NCI-H1417 (cell line): ENCODE data around the gene SMYD3.
A peak's percentile ranks its signal among the peaks of the same experiment; 100 is the strongest.

Experiments
- DNase-seq, 3 experiments: peaks; one replicate each; lab custom pipeline; 2025; lab: John Stamatoyannopoulos, UW

Gene SMYD3

DNA sequence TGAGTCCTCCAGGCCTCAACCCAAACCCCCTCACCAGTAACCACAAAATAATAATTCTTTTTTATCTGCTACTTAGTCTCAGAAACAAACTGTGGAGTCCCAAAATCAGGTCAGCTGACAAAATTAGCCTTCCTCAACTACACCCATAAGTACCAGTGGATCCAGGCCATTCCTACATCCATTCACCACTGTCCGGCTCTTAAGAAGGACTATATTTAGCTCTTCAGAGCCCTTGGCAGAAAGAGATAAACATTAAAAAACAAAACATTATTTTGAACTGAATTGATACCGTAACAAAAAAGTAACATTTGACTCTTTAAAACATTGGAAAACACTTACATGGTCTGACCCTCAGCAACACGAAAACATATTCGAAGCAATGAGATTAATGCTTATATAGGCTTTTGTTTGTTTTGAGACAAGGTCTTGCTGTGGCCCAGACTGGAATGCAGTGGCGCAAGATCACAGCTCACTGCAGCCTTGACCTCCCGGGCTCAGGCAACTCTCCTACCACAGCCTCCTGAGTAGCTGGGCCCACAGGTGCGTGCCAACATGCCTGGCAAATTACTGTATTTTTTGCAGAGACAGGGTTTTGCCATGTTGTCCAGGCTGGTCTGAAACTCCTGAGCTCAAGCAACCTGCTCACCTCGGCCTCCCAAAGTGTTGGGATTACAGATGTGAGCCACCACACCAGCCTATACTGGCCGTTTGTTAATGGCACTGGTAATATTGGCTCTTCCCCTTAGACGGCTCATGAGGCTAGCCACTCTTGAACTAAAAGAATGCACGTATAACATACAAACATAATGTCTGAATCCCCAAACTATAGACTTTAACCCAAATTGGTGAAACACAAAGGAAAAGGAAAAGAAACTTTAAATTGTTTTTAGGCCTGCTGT lies 330.7 kb downstream of the SMYD3 start:
- no peak for DNase-seq

DNA sequence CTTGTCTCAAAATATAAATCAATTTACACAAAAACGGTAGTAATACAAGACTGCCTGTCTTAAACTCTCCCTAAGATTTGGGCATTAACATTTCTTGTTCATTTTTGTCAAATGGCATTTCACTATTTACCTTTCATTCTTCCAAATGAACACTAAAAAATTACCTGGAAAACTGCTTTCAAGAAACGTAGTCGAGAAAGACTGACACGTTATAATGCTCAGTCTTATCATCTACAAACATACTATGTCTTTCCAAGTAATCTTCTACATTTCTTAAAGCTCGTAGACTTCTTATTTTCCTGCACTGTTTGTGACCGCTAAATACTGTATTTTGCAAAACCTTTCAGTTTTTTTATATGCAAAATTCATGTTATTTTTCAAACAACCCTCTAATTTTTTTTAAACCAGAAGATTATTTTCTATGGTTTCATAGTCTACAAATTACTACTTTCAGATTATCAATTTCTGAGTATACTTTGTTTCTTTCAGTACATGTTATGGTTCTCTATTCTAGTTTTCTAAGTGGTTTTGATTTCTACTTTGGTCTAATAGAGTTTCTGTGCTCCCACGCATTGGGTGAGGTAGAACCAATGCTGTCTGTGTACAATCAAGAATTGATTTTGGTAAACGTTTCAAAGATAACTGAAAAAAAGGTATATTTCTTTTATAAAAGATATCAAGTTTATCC lies 336.4 kb downstream of the SMYD3 start:
- no peak for DNase-seq

DNA sequence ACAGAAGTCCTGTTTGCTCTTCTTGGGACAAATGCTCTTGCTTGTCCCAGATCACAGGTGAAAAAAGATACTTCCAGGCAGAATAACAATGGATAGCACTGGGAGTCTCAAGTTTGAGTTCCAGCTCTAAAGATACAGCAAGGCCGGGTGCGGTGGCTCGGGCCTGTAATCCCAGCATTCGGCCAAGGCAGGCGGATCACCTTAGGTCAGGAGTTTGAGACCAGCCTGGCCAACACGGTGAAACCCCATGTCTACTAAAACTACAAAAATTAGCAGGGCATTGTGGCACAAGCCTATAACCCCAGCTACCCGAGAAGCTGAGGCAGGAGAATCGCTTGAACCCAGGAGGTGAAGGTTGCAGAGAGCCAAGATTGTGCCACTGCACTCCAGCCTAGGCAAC lies 337.6 kb downstream of the SMYD3 start:
- DNase-seq: no peak

DNA sequence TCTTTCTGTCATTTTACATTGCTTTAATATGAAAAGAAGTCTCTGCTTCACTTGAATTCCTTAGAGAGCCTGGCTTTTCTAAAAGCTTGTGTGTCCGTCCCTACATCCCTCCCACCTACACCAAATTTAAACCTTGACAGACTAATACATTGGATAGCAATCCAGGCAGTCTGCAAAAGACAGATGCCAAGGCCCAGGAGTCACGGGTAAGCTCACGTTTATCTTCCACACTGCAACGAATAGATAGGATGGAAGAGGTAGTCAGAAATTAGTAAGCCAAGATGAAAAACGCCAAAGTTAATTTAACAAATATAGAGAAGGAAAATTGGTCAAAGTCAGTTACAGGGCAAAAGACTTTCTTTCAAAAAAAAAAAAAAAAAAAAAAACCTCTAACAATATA lies 338.1 kb downstream of the SMYD3 start:
- no peak for DNase-seq

DNA sequence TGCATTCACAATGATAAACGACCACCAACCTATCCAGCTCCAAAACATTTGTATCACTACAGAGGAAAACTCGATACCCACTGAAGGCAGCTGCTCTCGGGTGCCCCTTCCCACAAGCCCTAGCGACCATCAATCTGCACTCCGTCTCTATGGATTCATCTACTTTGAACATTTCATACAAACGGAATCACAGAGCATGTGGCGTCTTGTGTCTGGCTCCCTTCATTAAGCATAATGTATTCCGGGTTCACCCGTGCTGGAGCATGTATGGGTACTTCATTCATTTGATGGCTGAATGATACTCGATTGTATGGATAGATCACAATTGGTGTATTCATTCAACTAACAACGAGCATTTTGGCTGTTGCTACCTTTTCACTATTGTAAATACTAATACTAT lies 340.2 kb downstream of the SMYD3 start:
- no peak for DNase-seq

DNA sequence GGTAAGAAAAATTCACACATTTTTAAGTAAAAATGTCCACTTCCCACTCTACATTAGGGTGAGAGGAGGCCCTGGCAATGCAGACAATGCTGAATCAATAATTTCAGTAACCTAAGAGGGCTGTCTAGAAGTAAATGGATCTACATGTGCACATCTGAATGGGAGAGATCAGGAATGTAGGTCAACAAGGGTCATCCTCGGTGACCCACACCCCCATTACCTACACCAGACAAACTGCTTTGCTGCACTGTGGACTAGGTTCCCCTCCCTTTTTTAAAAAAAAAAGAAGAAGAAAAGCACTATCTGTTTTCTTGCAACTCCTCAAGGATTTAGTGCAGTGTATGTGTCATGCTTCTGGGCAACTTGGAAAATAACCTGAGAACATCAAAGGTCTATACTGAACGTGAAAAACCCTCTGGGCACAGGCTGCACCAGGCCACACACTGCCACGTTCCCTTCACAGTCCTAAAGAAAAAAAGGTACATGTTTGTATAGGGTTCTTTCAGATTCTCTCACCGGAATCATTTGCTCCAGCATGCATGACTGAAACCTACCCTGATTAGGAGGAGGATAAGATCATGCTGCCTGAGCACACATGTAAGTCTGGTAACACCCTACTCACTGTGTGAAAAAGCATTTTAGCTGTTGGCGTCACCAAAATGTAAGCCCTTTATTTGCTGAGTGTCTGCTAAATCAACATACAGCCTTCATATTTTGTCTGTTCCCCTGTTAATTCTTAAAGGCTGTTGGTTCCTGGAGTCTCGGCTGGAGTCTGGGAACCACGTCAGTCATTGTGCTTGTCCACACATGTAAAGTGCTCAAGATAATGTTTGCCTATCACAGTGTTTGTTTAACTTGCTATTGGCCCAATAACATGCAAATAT lies 341.0 kb downstream of the SMYD3 start:
- peak; percentile 26 to 89 (median 65) for DNase-seq

DNA sequence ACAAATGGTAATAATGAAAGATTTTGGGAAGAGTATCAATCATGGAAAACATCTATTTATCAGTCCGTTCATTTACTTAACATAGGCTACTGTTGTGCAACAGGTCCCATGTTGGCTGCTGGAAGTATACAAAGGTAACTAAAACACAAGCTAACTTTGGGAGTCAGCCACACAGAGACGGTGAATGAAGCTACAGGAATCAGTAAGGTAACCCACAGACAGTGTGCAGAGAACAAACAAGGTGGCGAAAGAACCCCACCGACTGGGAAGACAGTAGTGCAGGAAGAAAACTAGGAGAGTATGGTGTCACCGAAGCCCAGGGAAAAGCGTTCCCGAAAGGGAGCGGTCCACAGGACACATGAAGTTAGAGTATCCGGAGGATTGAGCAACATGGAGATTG lies 342.3 kb downstream of the SMYD3 start:
- DNase-seq: no peak

DNA sequence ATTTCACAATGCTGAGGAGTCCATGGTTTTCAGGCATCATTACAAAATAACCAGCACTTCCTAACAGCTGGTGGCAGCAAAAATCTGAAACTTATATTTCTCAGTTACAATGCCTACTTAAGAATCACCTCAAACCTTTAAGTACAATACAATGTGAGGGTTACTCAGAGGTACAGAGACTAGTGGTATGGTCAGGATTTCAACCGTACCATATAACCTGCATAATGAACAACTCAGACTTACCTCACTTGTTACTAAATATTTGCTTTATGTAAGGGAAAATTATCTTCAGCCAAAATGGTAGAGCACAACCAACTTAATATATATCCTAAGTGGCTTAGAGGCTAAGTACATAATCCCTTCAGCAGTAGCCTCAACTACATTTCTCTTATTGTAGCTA lies 344.5 kb downstream of the SMYD3 start:
- no peak for DNase-seq

DNA sequence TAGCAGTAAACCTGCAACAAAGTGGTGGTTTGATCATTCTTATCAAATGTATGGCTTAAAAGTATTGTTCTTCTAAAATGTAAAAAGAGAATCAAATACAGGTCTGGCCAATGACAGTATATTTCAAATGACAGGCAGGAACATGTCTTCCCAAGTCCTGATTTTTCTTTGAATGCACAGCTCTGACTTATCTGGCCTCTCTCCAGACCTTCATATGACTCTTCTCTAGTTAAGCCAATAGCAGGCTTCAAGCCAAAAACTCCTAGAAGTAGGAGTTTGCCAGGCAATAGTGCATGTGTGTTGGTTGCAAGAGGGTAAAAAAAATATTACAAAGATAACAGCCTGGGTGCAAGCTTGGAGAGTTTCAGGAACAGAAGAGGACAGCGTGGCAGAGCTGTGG lies 345.5 kb downstream of the SMYD3 start:
- no peak for DNase-seq

DNA sequence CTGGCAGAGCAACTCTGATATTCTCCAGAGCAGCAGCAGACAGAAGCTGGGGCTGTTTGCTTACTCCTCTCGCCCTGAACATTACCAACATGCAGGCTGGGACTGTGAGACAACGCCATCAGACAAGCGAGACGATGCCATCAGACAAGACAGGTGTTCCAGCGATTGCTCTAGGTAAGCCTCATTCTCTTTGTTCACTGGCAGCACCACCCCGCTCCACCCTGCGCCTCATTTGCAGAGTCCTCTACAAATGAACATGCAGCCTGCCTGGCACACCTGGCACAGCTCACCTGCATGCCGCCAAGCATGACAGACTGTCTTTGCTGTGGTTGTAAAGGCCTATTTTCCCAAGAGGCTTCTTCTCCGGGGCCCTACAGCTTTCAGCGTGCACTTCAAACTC lies 346.2 kb downstream of the SMYD3 start:
- peak in 2 of 3 experiments; percentile 41 to 84 for DNase-seq

DNA sequence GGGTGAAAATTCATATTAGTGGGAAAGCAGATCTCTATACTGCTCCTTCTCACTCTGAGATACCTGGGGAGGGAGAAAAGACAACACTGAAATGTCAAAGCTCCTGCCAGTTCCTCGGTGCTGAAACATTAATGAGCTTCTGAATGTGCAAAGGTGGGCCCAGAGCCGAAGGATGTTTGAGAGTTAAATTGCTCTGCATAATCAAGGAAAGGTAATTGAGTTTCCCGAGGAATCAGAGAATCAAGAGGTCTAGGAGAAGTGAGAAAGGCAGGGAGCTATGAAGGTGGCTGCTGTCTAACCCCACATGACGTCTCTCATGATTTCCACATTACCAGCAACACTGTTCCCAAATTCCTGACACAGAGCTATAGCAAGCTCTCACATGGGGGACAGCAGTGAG lies 346.7 kb downstream of the SMYD3 start:
- DNase-seq: no peak

DNA sequence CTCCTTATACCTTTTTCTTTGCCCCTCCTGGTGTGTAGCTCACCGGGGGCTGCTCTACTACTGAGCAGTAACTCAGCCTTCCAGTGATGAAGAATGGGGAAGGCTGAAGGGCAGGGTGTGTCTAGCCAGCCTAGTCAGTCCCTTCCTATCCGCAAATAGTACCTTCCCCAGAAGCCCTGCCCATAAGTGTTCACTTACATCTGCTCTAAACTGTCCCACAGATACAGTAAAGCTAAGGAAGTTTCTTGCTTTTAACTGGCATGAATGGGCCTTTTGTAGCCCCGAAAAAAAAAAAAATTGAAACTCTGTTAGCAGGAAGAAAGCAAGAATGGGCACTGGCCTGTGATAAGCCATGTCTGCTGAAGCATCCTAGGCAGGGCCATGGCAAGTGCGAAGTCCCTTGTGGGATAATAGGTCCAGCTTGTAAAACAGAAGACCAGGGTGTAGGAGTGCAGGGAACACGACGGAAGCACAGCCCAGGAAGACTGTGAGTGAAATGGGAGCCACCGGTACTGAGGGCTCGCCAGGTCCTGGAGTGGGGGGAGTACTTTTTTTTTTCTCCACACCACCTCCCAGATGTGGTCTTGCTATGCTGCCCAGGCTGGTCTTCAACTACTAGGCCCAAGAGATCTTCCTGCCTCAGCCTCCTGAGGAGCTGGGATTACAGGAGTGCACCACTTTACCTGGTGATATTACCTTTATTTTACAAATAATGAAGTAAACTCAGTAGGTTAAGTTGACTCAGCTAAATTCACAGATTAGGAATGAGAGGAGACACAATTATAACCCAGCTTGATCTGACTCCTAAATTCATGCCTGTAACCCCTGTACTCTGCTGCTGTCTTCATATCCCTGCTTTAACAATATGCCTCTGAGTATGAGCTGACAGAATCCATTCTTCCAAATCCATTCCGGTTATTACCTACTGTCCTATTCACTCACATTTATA lies 347.5 kb downstream of the SMYD3 start:
- DNase-seq: no peak

DNA sequence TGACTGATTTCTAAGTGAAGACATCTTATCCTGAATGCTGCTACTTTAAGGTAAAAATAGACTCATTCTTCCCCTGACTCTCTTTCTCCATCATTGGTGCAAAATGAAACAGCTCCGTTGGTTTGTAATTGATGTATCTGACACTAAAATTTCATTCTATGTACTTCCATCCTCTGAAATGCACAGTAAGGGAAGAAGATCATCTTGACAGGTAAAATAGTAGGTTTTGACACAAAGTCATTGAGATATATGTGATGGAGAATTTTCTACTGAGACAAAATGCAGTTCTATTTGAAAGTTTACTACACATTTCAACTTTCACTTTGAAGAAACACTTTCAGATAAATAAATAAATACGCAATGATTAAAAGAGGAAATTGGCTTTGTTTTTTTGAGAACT lies 348.9 kb downstream of the SMYD3 start:
- no peak for DNase-seq

DNA sequence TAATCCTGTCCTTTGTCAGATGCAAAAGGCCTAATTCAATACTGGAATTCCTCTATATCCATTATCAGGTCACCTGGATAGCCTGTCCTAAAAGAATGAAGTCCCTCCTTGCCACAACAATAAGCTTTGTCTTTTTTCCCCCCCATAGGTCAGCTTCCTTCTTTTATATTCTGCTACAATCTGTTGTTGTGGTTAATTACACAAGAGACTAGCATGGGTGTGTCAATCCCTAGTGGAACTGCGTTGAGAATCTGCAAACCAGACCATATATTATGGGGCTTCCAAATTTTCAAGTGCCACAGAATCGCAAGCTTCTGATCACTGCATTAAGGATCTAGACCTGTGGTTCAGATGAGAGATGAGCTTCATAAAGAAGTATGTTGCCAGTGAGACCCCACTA lies 349.6 kb downstream of the SMYD3 start:
- peak in 2 of 3 experiments; percentile 41 to 74 for DNase-seq

DNA sequence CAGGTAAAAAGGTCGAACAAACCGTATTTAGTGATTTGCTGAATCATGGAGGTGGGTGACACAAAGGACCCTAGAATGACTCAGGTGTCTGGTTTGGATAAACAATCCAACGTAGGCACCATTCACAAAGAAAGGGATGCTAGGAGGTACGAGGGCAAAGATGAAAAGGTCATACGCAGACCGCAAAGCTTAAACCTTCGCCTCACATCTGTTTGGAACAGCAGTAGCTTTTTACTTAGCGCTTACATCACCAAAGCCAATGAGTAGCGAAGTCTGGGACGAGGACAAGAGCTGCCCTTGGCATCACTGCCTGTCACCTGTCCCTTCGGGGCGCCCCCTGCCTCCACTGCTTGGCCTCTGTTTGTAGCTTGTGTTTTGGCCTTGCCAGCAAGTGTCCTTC lies 350.2 kb downstream of the SMYD3 start:
- no peak for DNase-seq

DNA sequence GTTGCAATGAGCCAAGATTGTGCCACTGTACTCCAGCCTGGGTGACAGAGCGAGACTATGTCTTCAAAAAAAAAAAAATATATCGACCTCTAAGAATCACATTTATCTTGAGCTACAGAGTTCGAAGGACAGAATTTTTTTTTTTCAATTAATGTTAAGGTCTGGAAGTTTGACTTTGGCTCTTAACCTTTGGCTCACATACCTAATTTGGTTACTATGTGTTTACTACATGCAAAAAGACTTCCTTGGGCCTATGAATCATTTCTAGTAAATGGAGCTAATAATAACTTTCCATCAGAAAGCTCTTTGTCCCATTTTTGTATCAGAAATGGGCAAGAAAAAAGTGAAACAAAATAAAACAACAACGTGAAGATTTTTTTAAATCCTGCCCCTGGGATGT lies 351.2 kb downstream of the SMYD3 start:
- DNase-seq: no peak

DNA sequence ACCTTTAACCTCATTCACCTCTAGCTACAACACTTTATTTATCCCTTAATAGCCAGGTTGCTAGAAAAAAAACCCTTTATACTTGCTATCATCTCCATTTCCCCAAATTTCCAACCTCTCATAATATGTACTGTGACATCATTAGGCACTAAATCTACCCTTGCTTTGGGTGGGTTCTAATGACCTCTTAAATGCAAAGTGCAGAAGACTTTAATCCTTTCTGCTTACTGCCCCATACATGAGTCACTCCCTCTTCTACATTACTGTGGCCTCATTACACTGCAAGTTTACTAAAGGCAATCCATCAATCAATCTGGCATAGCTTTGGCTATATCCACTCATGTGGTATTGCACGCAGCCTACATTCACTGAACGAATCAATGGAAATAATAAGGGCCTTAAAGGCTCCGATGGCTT lies 353.3 kb downstream of the SMYD3 start:
- DNase-seq: no peak

DNA sequence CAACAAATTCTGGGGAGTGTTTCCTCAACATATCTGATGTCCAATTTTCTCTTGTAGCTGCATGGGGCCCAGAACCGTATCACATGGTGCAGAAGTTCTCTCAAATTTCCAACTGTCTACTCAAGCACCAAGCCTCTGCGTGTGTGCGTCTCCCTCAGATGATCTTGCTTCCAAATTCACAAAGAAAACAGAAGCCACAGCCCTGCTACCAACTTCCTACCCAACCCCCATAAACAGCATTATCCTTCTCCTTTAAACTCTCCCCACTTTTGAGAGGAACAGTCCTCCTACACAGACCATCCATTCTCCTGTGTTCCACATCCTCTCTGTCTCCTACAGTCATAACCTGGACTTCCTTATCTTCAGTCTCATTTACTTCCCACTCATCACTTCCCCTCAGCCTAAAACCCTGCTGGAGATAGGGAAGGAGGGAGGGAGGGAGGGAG lies 354.1 kb downstream of the SMYD3 start:
- DNase-seq: no peak

DNA sequence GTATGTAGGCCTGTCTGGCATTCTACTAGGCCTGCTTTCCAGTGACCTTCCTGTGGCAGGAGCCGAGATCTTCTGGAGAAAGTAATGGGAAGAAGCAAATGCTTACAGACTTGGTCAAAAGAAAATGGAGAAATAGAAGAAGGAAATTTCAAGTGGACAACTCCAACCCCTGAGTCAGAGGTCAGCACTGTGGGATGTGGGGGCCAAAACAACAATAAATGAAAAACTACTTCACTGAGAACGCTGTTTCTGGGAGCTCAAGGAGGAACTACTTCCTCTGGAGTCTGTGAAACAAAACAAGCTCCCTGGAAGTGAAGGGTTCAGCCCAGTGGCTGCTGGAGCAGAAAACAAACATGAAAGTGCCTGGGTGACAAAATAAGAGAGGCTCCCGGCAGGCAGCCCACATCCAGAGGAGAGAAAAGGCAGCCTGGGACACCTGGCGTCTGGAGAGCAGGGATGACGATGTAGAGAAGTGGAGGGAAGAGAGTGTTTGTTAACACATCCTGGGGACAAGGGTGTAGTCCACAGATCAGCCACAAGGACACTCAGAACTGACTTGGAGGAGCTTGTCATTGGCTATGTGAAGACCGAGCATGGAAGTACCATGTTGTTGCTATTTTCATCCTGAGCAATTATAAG lies 355.2 kb downstream of the SMYD3 start:
- DNase-seq: peak; percentile 49 to 68 (median 68)

DNA sequence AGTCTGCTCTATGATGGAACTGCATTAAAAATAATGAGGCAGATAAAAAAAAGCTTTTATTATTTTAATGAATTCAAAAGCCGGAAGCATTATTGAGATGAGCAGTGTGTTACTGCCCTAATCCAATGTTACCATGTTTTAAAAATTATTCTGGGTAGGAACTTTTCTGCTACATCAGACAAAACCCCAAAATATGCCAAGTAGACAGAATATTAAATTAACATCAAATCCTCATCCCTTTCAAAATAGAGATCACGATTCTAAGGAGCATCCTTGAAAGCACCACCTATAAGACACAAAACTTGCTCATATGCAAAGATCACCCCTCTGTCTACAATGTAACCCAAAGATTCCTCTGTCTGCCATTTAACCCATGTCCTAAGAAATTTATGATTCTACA lies 357.5 kb downstream of the SMYD3 start:
- DNase-seq: no peak
